Measurements from ENCODE around the gene ANKS3.
A peak's percentile ranks its signal among the peaks of the same experiment; 100 is the strongest.

Gene ANKS3

GRCh38 chr16:4695473-4696171, 38.4 kb downstream of the ANKS3 start:
- no peak overlapping the region for H3K9ac ChIP-seq (ENCODE audit: low read length)
- no peak overlapping the region for H3K27ac ChIP-seq (ENCODE audit: low read length)
- H3K4me3 ChIP-seq (ENCODE audit: low read length): no peak overlapping the region
- H3K36me3 ChIP-seq (replicated peaks; ENCODE audit: low read depth, low read length): peaks cover 14% of the 10 kb centered on the region
- no peaks in the 10 kb centered on the region for H3K9me3 ChIP-seq (ENCODE audit: insufficient read depth, low read length)
- no peak for TF ChIP-seq CTCF (IDR thresholded peaks at IDR 0.05; ENCODE audit: low read depth, low read length)
- no peak for TF ChIP-seq EZH2phosphoT487 (IDR thresholded peaks at IDR 0.05; ENCODE audit: low read depth)
- H4K20me1 ChIP-seq (ENCODE audit: insufficient read depth, low read length): no peaks in the 10 kb centered on the region
- no peaks in the 10 kb centered on the region for H3K27me3 ChIP-seq (ENCODE audit: low read depth, low read length)
- no peak overlapping the region for H2AFZ ChIP-seq (ENCODE audit: low read depth, low read length)
- H3K79me2 ChIP-seq (ENCODE audit: low read length): peaks cover 13% of the 10 kb centered on the region
- peaks cover 11% of the 10 kb centered on the region for H3K4me1 ChIP-seq (ENCODE audit: low read length)
- H3K4me2 ChIP-seq (ENCODE audit: low read length): no peak overlapping the region

GRCh38 chr16:4694642-4695451, 39.2 kb downstream of the ANKS3 start:
- H3K27me3 ChIP-seq (ENCODE audit: low read depth, low read length): no peaks in the 10 kb centered on the region
- H3K9ac ChIP-seq (ENCODE audit: low read length): peak overlapping the region; percentile 84; the same call in 1 of the 2 replicates
- H3K4me2 ChIP-seq (ENCODE audit: low read length): peak overlapping the region; percentile 87
- no peaks in the 10 kb centered on the region for H3K9me3 ChIP-seq (ENCODE audit: insufficient read depth, low read length)
- no peak for TF ChIP-seq EZH2phosphoT487 (IDR thresholded peaks at IDR 0.05; ENCODE audit: low read depth)
- TF ChIP-seq CTCF (IDR thresholded peaks at IDR 0.05; ENCODE audit: low read depth, low read length): no peak
- H4K20me1 ChIP-seq (ENCODE audit: insufficient read depth, low read length): no peaks in the 10 kb centered on the region
- H2AFZ ChIP-seq (ENCODE audit: low read depth, low read length): no peak overlapping the region
- peaks cover 13% of the 10 kb centered on the region for H3K36me3 ChIP-seq (replicated peaks; ENCODE audit: low read depth, low read length)
- H3K4me3 ChIP-seq (ENCODE audit: low read length): peak overlapping the region; percentile 88
- no peak overlapping the region for H3K27ac ChIP-seq (ENCODE audit: low read length)
- H3K79me2 ChIP-seq (ENCODE audit: low read length): peaks cover 13% of the 10 kb centered on the region
- H3K4me1 ChIP-seq (ENCODE audit: low read length): peaks cover 11% of the 10 kb centered on the region

- Histone ChIP-seq H3K27ac (ENCODE audit: low read length) (0 out of 2 replicates have a peak overlapping the region, but pooled peaks have one; percentile 26), H2AFZ (ENCODE audit: low read depth, low read length) (peak overlapping the region; percentile 76; the same call in 1 of the 2 replicates), H3K9ac (ENCODE audit: low read length) (peak overlapping the region; percentile 84), H3K36me3 (replicated peaks; ENCODE audit: low read depth, low read length) (peaks cover 6% of the 10 kb centered on the region), H3K79me2 (ENCODE audit: low read length) (peaks cover 13% of the 10 kb centered on the region), H3K4me1 (ENCODE audit: low read length) (peaks cover 11% of the 10 kb centered on the region), H4K20me1 (ENCODE audit: insufficient read depth, low read length) (no peaks in the 10 kb centered on the region), H3K4me3 (ENCODE audit: low read length) (peak overlapping the region; percentile 88), H3K4me2 (ENCODE audit: low read length) (peak overlapping the region; percentile 87), H3K9me3 (ENCODE audit: insufficient read depth, low read length) (no peaks in the 10 kb centered on the region), H3K27me3 (ENCODE audit: low read depth, low read length) (no peaks in the 10 kb centered on the region)
- TF ChIP-seq EZH2phosphoT487 (IDR thresholded peaks at IDR 0.05; ENCODE audit: low read depth): no peak
- TF ChIP-seq CTCF (IDR thresholded peaks at IDR 0.05; ENCODE audit: low read depth, low read length): no peak
Observed at GRCh38 chr16:4693956-4694641, 40.0 kb downstream of the ANKS3 start.

All from OCI-LY3 (cell line).